ENCODE measurements around the gene ACAN.
A peak's percentile ranks its signal among the peaks of the same experiment; 100 is the strongest.

Gene ACAN

GRCh38 chr15:88797663-88798339, 5.4 kb upstream of the ACAN start:
- H3K27me3 Mint-ChIP-seq (ENCODE audit: low read depth): peaks cover 83% of the 10 kb centered on the region
- H3K4me1 Mint-ChIP-seq: peaks cover 25% of the 10 kb centered on the region
- H3K4me3 Mint-ChIP-seq: no peak overlapping the region
- no peaks in the 10 kb centered on the region for H3K9me3 Mint-ChIP-seq
- TF ChIP-seq CTCF (IDR thresholded peaks at IDR 0.05; ENCODE audit: unreplicated experiment in 3 of 3): no peak
- no peak overlapping the region for H3K27ac Mint-ChIP-seq
- H3K36me3 Mint-ChIP-seq (ENCODE audit: low read depth): no peaks in the 10 kb centered on the region

GRCh38 chr15:88799341-88799740, 3.9 kb upstream of the ACAN start:
- Mint-ChIP-seq H3K27ac (no peak overlapping the region), H3K27me3 (ENCODE audit: low read depth) (peaks cover 81% of the 10 kb centered on the region), H3K9me3 (no peaks in the 10 kb centered on the region), H3K4me1 (peaks cover 10% of the 10 kb centered on the region), H3K4me3 (no peak overlapping the region), H3K36me3 (ENCODE audit: low read depth) (no peaks in the 10 kb centered on the region)
- TF ChIP-seq CTCF (IDR thresholded peaks at IDR 0.05; ENCODE audit: unreplicated experiment in 3 of 3): no peak

GRCh38 chr15:88800026-88800425, 3.2 kb upstream of the ACAN start:
- peaks cover 6% of the 10 kb centered on the region for H3K4me1 Mint-ChIP-seq

GRCh38 chr15:88800738-88801137, 2.5 kb upstream of the ACAN start:
- no peak overlapping the region for H3K27ac Mint-ChIP-seq
- H3K4me3 Mint-ChIP-seq: peak overlapping the region in 1 of 3 experiments; percentile 11
- peaks cover 5% of the 10 kb centered on the region for H3K4me1 Mint-ChIP-seq

More at GRCh38 chr15:88800026-88800425, 3.2 kb upstream of the ACAN start:
- no peak overlapping the region for H3K27ac Mint-ChIP-seq
- TF ChIP-seq CTCF (IDR thresholded peaks at IDR 0.05; ENCODE audit: unreplicated experiment in 3 of 3): no peak
- no peaks in the 10 kb centered on the region for H3K36me3 Mint-ChIP-seq (ENCODE audit: low read depth)
- H3K27me3 Mint-ChIP-seq (ENCODE audit: low read depth): peaks cover 85% of the 10 kb centered on the region
- H3K4me3 Mint-ChIP-seq: no peak overlapping the region
- no peaks in the 10 kb centered on the region for H3K9me3 Mint-ChIP-seq

GRCh38 chr15:88802250-88802990, 816 bp upstream of the ACAN start:
- Mint-ChIP-seq H3K4me3 (peak overlapping the region; percentile 89 to 93 (median 93)), H3K27me3 (ENCODE audit: low read depth) (peaks cover 94% of the 10 kb centered on the region), H3K4me1 (peaks cover 5% of the 10 kb centered on the region), H3K9me3 (no peaks in the 10 kb centered on the region), H3K27ac (no peak overlapping the region), H3K36me3 (ENCODE audit: low read depth) (no peaks in the 10 kb centered on the region)
- no peak for TF ChIP-seq CTCF (IDR thresholded peaks at IDR 0.05; ENCODE audit: unreplicated experiment in 3 of 3)

More at GRCh38 chr15:88800738-88801137, 2.5 kb upstream of the ACAN start:
- no peak for TF ChIP-seq CTCF (IDR thresholded peaks at IDR 0.05; ENCODE audit: unreplicated experiment in 3 of 3)
- H3K27me3 Mint-ChIP-seq (ENCODE audit: low read depth): peaks cover 92% of the 10 kb centered on the region
- no peaks in the 10 kb centered on the region for H3K9me3 Mint-ChIP-seq
- H3K36me3 Mint-ChIP-seq (ENCODE audit: low read depth): no peaks in the 10 kb centered on the region

- H3K27ac Mint-ChIP-seq: no peak overlapping the region
- H3K9me3 Mint-ChIP-seq: no peaks in the 10 kb centered on the region
- no peak for TF ChIP-seq CTCF (IDR thresholded peaks at IDR 0.05; ENCODE audit: unreplicated experiment in 3 of 3)
- H3K4me1 Mint-ChIP-seq: peaks cover 5% of the 10 kb centered on the region
- H3K27me3 Mint-ChIP-seq (ENCODE audit: low read depth): peaks cover 95% of the 10 kb centered on the region
- H3K36me3 Mint-ChIP-seq (ENCODE audit: low read depth): no peaks in the 10 kb centered on the region
- peak overlapping the region; percentile 89 to 93 (median 93) for H3K4me3 Mint-ChIP-seq
Observed at GRCh38 chr15:88802991-88803240, 320 bp upstream of the ACAN start.
